Ovary (tissue), 3 donors: ENCODE data around the gene CLIP2.

Source experiments
- EP300 ChIP-seq: sonication (generic); formaldehyde crosslinking; IDR thresholded peaks from one replicate; pipeline ENCODE4 v1.6.1; 2017; ENCODE audit warnings: antibody characterized with exemption
- POLR2A ChIP-seq: fragments of 450-650 bp; IDR thresholded peaks from one replicate; pipeline ENCODE4 v1.6.1; 2017; ENCODE audit warnings: antibody characterized with exemption, mild to moderate bottlenecking, moderate library complexity
- TF ChIP-seq, protein P1 (sequence below), 3 donors: fragments of 450-650 bp in 2 of 3; fragments of 200-600 bp in 1 of 3; IDR thresholded peaks; one replicate each; pipeline versions ENCODE4 v1.5.1 to v1.8.0; 2016 to 2022; ENCODE audit warnings: antibody characterized with exemption in 3 of 3, mild to moderate bottlenecking in 1 of 3
- donor health status: DM: no; HTN: no; CAD: no.

DNA sequence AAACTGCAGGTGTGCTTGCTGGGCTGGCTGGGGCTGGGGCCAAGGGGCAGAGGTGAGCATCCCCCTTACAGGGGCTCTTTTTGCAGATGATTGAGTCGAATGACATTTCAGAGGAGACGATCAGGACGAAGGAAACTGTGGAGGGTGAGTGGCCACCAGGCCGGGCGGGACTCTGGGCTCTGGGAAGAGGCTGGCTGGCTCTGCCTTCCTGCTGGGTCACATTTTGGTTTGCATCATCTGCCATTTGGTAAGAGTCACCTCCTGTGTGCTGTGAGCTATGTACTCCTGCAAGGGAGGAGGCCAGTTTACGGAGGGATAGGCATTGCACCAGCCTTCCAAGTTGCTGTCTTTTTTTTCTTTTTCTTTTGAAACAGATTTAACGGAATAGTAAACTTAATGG lies 91.5 kb downstream of the CLIP2 start:
- TF ChIP-seq EP300 (no peak), POLR2A (no peak)
- TF ChIP-seq, protein P1, sequence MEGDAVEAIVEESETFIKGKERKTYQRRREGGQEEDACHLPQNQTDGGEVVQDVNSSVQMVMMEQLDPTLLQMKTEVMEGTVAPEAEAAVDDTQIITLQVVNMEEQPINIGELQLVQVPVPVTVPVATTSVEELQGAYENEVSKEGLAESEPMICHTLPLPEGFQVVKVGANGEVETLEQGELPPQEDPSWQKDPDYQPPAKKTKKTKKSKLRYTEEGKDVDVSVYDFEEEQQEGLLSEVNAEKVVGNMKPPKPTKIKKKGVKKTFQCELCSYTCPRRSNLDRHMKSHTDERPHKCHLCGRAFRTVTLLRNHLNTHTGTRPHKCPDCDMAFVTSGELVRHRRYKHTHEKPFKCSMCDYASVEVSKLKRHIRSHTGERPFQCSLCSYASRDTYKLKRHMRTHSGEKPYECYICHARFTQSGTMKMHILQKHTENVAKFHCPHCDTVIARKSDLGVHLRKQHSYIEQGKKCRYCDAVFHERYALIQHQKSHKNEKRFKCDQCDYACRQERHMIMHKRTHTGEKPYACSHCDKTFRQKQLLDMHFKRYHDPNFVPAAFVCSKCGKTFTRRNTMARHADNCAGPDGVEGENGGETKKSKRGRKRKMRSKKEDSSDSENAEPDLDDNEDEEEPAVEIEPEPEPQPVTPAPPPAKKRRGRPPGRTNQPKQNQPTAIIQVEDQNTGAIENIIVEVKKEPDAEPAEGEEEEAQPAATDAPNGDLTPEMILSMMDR (IDR thresholded peaks at IDR 0.05) = no peak
